Activated effector memory CD4-positive, alpha-beta T cell treated with Interleukin-2 at 50 U/mL for 16 hours (primary cell): ENCODE measurements around the gene HCRT.
"Not testable (repeated sequence)": the region's sequence is repeated elsewhere in the genome, so short reads cannot be mapped to it uniquely, and the experiment has no call there.

Experiments
- DNase-seq: peaks from one replicate; pipeline ENCODE4 v3.0.0-alpha.2; 2020

HCRT gene

GRCh38 chr17:42184713-42185620 is at the start of gene HCRT:
Gene HCRT (minus strand): TSS chr17:42185452. CDS start chr17:42185365, 87 bp downstream.
- DNase-seq: no peak

GRCh38 chr17:42233994-42234393 is 48.7 kb upstream of the HCRT start:
- DNase-seq: no peak

- DNase-seq: no peak
These were observed 47.9 kb upstream of the HCRT start for GRCh38 chr17:42233156-42233555.

DNA sequence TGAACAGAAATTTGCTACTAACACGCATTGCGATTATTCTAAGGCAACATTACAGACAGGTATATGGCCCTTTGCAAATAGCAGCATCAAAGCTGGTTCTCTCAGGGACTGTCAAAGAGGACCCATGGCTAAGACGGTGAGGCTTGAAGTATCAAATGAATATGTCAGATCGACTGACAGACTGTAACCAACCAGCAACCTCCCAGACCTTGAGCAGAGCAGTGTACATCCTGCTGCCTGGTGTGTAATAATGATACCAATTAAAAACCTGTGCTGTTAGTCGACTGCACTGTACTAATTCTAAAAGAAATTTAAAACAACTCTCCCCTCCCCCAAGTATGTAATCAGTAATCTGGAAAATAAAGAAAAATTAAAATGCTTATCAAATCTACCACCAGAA is 45.0 kb upstream of the HCRT start:
- DNase-seq: no peak

DNA sequence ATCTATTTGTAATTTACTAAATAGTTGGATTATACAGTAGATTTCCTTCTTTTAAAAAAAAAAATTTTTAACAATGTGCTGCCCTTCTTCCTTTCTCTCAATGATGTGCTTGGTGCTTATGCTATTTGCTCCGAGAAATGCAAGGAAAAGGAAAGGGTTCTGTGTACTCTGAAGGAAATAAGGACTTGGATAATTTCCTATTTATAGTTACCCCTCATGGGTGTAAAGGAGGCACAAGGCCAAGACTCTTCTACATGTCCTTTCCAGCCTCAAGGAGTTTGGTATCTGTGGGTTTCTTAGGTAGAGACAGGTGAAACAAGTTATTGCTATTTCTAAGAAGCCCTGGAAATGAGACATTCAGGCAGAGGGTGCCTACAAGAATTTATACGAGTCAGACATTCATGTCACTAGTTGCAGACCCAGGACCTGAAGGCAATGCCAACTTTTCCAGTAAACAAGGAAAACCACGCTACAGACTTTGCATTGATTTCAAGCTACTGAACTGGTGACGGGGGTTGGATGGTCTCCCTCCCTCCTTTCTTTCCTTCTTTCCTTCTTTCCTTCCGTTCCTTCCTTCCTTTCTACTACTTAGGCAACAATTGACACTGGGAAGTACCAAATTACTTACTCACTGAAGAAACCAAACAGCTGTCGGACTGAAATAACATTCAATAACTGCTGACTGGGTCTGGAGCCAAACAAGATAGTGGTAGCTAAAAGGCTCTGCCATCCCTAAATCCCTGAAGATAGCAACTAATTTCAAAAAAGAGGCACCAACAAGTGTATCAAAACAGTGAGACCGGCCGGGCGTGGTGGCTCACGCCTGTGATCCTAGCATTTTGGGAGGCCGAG is 42.8 kb upstream of the HCRT start:
- no peak for DNase-seq

- DNase-seq: no peak
These were observed 40.4 kb upstream of the HCRT start for GRCh38 chr17:42225646-42226045.

DNA sequence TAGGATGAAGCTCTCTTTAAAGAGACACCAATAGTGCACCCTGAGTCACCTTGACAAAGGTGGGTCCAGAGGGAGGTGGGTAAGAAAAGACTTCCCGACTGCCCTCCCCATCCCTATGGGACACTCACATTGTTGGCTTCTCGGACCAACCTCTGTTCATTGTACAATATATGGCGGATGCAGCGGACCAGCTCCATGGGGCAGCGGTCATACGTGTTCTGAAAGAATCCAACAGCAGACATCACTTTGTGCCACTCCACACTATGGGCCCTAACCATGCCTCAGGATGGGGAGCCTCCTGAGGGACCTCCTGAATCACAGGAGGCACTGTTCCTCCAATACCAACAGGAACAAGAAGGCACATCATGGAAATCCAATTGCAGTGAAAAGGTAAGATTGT is 39.4 kb upstream of the HCRT start:
- no peak for DNase-seq

DNA sequence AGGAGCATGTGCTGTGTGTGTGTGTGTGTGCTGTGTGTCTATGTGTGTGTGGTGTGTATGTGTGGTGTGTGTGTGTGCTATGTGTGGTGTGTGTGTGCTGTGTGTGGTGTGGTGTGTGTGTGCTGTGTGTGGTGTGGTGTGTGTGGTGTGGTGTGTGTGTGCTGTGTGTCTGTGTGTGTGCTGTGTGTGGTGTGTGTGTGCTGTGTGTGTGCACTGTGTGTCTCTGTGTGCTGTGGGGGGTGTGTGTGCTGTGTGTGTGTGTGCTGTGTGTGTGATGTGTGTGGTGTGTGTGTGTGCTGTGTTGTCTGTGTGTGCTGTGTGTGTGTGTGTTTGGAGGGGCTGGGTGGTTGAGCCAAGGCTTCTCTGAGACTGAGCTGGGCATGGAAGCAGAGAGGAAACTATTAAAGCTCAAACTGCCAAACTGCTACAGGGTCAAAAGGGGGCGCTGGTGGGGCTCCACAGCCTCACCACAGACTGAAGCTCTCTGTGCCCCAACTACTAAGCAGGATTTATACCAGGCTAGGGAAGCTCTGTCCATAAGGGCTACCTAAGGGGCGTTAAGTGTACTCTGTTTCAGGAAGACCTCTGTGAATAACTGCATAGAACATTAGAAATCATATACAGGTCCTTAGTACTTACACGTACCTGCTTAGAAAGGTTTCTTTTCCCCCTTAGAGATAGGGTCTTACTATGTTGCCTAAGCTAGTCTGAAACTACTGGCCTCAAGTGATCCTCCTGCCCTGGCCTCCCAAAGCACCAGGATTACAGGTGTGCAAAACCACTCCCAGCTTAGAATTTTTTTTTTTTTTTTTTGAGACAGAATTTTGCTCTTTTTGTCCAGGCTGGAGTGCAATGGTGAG is 36.9 kb upstream of the HCRT start:
- peak; percentile 23 for DNase-seq

- DNase-seq: not testable (repeated sequence)
These were observed 34.0 kb upstream of the HCRT start for GRCh38 chr17:42219280-42219679.

DNA sequence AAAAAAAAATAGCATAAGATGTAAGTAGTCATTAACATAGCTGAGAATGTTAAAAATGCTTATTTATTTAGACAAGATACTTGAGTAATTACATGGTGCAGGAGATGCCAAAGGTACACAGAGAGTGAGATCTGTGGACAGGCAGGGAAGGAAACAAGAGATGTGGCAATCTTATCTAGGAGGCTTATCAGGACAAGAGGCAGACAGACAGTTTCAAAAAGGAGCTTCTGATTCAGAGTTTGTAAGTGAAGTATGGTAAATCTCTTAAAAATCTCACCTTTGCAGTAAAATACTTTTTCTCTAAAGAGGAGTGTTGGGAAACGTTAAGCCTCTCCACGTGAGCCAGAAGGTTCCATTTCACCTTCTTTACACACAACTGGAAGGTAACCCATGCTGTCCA is 28.9 kb upstream of the HCRT start:
- DNase-seq: no peak

GRCh38 chr17:42212382-42212781 is 27.1 kb upstream of the HCRT start:
- DNase-seq: no peak

DNA sequence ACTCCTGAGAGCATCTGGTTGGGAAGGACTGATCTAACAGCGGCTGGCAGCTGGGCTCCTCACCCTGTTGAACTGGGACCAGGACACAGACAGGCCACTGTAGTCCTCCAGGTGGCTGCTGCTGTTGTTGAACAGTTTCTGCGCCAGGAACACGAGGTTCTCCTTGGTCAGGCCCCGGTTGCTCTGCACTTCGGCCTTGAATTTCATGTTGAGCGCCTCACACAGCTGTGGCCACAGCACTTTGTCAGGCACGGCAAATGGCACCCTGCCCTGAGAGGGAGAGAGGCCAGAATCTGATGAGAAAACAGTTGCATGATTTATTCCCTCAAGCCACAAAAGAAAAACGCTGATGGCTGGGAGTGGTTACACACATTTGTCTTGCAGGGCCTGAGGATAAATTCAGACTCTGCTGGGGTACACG is 26.7 kb upstream of the HCRT start:
- not testable (repeated sequence) for DNase-seq

DNA sequence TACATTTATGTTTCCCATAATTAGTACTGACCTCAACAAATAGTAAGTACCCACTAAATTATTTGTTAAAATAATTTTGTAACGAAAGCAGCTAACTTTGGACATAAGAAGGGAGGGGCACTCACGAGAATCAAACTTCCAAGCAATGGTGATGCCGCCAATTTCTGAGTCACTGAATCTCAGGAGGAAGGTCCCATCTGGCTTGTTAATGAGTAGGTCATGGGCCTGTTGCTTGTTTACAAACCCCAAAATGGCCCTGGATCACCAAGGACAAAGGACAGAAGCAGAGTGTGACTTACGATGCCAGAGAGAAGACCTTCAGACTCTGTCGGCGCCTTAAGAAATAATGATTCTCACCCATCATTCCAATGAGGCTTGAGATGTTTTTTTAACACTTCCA is 24.8 kb upstream of the HCRT start:
- DNase-seq: no peak

DNA sequence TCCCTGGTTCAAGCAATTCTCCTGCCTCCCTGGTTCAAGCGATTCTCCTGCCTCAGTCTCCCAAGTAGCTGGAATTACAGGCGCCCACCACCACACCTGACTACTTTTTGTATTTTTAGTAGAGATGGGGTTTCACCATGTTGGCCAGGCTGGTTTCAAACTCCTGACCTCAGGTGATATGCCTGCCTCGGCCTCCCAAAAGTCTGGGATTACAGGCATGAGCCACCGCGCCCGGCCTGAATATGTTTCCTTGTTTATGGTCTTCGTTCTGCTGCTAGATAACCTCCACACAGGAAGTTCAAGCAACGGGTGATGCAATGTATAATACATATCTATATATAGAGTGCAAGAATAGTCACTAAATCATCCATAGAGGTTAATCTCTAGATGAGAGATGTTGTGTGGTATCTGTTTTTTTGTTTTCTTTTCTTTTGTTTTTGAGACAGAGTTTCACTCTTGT is 20.9 kb upstream of the HCRT start:
- DNase-seq: not testable (repeated sequence)

- DNase-seq: no peak
These were observed 18.1 kb upstream of the HCRT start for GRCh38 chr17:42203354-42203753.

- no peak for DNase-seq
These were observed 17.4 kb upstream of the HCRT start for GRCh38 chr17:42202696-42203095.

GRCh38 chr17:42202159-42202558 is 16.9 kb upstream of the HCRT start:
- DNase-seq: no peak

DNA sequence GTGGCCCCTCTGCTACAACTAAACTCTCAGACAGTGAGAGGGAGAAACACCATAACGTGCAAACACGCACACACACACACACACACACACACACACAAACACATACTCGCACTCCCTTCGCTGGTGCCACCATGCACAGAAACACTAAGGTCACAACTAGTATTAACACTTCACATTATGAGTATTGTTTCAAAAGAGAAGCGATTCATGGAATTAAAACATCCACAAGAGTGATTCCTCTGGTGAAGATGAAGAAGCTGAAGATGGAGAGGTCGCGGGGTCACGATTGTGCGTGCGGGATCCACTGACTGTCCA is 16.2 kb upstream of the HCRT start:
- DNase-seq: no peak

DNA sequence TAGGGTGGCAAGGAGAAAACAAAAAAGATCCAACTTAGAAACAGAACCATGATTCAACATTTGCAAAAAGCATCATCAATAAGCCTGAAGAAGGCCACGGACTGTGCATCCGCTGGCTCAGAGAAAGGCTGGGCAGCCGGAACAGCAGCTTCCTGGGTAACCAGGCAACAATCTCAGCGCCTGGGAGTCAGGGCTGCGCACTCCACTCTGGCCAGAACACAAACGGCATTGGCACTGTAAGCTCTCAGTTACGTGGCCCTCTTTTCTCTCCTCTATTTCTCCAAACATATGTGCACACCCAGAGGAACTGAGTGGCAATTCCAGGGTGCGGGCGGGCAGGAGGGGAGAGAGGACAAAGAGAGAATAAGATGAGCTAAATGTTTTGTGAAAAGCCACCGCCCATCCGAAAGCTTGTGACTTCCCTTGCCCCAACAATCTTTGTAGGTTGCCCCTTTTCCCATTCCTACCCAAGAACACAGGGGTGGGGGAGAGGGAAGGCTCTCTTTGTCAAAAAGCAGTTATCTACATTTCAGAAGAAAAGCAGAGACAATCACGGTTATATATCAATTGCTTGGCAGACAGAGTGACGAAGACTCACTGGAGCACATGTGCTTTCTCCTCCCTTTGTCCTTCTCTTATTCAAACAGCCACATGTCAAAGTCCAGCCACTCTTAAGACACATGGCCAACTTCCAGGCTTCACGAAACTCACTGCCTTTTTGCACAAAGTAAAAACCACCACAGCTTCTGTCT is 15.6 kb upstream of the HCRT start:
- no peak for DNase-seq

GRCh38 chr17:42199416-42200011 is 14.3 kb upstream of the HCRT start:
- no peak for DNase-seq

DNA sequence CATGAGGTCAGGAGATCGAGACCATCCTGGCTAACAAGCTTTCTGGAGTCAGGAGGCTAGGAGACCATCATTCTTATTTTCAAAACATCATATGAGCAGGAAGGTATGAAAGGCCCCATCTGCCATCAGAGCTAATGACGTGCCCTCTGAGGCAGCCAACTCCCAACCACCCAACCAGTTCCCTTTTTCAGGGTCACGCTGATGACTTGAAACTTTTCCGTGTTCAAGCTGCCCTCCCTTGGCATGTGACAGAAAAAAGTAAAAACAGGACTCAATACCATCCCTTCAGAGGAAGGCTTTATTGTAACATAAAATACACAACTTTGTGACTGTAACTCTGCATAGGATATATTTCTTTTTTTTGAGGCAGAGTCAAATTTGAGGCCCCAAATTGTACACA is 13.6 kb upstream of the HCRT start:
- DNase-seq: no peak
